Stimulated activated CD8-positive, alpha-beta memory T cell treated with anti-CD3 and anti-CD28 coated beads, Interleukin-7, amount 100 ng/mL, for 1 hour (primary cell): ENCODE results near the gene MYOM1.
"Not testable (repeated sequence)": the region's sequence is repeated elsewhere in the genome, so short reads cannot be mapped to it uniquely, and the experiment has no call there.

Experiments used
- DNase-seq, 2 donors: peaks; one replicate each; pipeline ENCODE4 v3.0.0-alpha.2; 2020; ENCODE audit warnings: low read depth in 2 of 2

The MYOM1 gene

DNA sequence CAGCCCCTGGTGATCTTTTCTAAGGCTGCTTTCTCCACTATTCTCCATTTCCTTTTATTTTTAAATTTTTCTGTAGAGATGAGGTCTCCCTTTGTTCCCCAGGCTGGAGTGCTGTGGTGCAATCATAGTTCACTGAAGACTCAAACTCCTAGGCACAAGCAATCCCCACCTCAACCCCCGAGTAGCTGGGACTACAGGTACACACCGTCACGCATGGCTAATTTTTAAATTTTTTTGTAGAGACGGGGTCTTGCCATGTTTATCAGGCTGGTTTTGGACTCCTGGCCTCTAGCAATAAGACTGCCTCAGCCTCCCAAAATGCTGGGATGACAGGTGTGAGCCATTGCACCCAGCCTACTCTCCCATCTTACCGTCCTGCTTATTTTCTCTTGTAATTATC, 184.1 kb downstream of the MYOM1 start:
- no peak for DNase-seq

DNA sequence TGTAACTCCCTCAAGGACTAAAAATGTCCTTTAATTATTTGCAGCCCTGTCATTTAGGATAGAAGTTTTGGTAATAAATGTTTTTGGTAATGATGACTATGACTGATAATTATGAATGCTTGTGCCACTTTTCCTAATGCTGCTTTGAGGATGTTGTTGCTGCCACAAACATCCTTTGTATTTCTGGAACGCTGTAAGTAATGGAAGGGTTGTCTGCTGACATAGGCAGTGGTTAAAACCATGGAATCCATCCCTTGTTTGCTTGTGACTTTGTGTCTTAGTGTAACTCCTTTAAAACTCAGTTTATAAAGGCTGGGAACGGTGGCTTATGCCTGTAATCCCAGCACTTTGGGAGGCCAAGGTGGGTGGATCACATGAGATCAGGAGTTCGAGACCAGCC, 187.0 kb downstream of the MYOM1 start:
- no peak for DNase-seq

DNA sequence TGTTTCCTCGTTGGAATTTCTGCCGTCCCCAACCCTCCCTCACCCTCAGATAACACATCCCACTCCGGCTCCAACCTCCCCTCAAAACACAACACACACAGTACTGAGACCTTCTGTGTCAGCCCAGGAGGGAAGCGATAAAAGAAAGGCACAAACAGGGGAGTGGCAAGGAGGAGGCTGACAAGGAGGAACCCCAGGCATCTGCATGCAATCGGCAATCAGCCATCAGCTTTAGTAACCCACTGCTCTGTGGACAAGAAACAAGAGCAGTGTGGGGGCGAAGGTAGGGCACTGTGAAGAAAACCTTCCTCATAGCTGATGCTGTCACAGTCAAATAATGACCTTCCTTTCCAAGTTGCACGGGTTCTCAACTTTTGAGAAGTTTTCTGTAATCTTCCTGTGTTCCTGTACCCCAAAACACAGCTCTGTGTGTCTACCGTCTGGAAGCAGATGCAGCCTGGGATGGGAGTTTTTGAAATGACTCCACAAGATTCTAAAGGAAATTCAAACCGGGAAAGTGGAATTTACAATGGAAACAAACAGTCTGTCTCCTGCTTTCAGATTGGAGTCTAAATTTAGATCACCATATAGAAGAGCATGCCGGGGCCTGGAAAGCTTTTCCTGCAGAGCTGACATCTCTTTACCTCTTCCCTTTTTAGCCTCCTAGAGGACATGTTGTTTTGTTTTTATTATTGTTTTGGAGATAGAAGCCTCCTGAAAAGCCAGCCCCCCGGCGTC, 190.4 kb downstream of the MYOM1 start:
- DNase-seq = no peak

DNA sequence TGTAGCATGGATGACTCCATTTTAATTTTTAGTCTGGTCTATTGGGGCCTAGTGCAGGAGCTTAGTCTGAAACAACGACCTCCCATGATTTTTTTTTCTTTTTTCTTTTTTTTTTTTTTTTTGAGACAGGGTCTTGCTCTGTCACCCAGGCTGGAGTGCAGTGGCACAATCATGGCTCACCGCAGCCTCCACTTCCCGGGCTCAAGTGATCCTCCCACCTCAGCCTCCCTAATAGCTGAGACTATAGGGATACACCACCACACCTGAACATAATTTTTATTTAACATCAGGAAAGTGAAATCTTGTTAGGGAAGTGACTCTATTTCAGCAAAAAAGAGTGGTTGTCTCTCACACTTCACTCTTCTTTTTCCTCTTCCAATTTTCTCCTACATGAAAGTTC, 191.7 kb downstream of the MYOM1 start:
- DNase-seq = not testable (repeated sequence)

DNA sequence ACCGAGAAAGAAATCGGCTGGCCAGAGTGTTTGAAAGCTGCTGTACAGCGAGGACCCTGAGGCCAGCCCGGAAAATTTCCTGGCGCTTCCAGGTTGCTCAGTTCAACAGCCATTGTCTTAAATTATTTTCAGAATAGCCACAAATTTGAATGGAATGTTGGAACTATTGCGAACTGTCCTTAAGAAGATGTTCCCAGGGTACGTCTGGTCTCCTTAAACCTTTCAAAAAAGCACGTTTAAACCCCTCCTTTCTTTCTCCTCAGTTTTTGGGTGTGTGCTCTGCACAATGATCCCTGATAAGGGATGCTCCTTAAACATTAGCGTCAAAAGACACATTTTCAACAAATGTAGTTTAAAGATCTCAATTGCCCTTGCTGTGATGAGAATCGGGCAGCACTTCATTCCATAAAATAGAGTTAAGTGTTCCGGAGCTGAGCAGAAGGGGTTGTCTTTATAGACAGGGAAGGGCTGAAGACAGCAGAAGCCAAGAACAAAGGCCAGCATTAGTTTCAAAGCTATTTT, 192.3 kb downstream of the MYOM1 start:
- no peak for DNase-seq

DNA sequence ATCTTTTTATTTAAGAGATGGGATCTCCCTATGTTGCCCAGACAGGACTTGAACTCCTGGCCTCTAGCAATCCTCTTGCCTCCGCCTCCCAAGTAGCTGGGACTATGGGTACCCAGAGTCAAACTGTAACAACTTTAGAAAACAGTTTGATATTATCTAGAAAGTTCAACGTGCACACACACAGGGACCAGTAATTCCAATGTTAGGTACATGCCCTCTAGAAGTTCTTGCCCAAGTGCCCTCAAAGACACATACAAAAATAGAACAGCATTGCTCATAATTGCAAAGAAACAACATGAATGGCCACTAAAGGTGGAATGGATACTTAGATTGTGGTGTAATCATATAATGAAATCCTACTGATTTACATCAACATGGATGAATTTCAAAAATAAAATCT, 194.2 kb downstream of the MYOM1 start:
- DNase-seq = no peak

DNA sequence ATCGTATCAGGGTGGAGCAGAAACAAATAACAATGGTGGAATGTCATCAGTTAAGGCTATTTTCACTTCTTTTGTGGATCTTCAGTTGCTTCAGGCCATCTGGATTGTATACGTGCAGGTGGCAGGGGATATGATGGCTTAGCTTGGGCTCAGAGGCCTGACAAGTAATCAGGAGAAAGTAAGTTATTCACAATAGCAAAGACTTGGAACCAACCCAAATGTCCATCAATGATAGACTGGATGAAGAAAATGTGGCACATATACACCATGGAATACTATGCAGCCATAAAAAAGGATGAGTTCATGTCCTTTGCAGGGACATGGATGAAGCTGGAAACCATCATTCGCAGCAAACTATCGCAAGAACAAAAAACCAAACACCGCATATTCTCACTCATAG, 196.2 kb downstream of the MYOM1 start:
- not testable (repeated sequence) for DNase-seq
